Thyroid gland (tissue), 4 donors: ENCODE results near the gene SMAD3. TPM values are rescaled to one million over a fixed set of nuclear protein-coding genes. Genes with fewer than 3 reads are reported as not detected.

Experiments used
- DNase-seq, 2 donors: peaks; one replicate each; pipeline ENCODE4 v3.0.0-alpha.2; 2019
- H3K27ac ChIP-seq, 3 donors: fragments of 200-600 bp; sonication (generic); 1 replicate in 2 of 3; 2 replicates in 1 of 3; pipeline ENCODE4 v1.5.1; 2016 to 2019; ENCODE audit warnings: mild to moderate bottlenecking in 1 of 3, moderate library complexity in 1 of 3
- H3K27me3 ChIP-seq: fragments of 200-600 bp; sonication (generic); one replicate; pipeline ENCODE4 v1.5.1; 2019
- H3K36me3 ChIP-seq, 2 donors: fragments of 200-600 bp; sonication (generic); one replicate each; pipeline ENCODE4 v1.5.1; 2016 to 2019
- H3K4me1 ChIP-seq, 2 donors: fragments of 200-600 bp; sonication (generic); one replicate each; pipeline ENCODE4 v1.5.1; 2017 to 2019
- H3K4me3 ChIP-seq, 3 donors: fragments of 200-600 bp; sonication (generic); replicated peaks in 1 of 3; 1 replicate in 2 of 3; 2 replicates in 1 of 3; pipeline ENCODE4 v1.5.1; 2016; ENCODE audit warnings: mild to moderate bottlenecking in 1 of 3
- H3K9me3 ChIP-seq: fragments of 200-600 bp; sonication (generic); one replicate; pipeline ENCODE4 v1.5.1; 2017
- CTCF ChIP-seq, 6 experiments: fragments of 200-600 bp in 3 of 6; fragments of 450-650 bp in 3 of 6; sonication (generic) in 3 of 6; IDR thresholded peaks; one replicate each; pipeline ENCODE4 v1.5.1; 2016 to 2019; ENCODE audit warnings: antibody characterized with exemption in 6 of 6, mild to moderate bottlenecking in 2 of 6, inconsistent platforms in 1 of 6, moderate library complexity in 1 of 6
- POLR2A ChIP-seq, 2 donors: fragments of 450-650 bp; IDR thresholded peaks; one replicate each; pipeline ENCODE4 v1.6.1; 2017; ENCODE audit warnings: antibody characterized with exemption in 2 of 2, mild to moderate bottlenecking in 2 of 2, moderate library complexity in 1 of 2
- WGBS, 2 donors: methylation state at CpG; one replicate each; pipeline ENCODE4 v1.1.5; 2017; 5-methylcytosine and 5-hydroxymethylcytosine counted together
- intact Hi-C: fragments of 100-400 bp; cut with DNase I; formaldehyde crosslinking; loops from one replicate; pipeline ENCODE4 v1.15.1; 2023
- total RNA-seq, 4 donors: library from RNA; depleted of rRNA; stranded (reverse); fragments of >200 nt; gene quantifications; one replicate each; pipeline ENCODE4 v1.2.3, GENCODE V29; 2016

SMAD3 gene
- total RNA-seq, 4 donors from 2014 or later, result 33.6 to 66.5 (median 47.3) TPM

GRCh38 chr15:67242708-67243111, 177.3 kb downstream of the SMAD3 start:
- Histone ChIP-seq H3K9me3 (no peaks in the 10 kb centered on the region), H3K36me3 (no peaks in the 10 kb centered on the region), H3K4me1 (peaks cover 21 to 25% of the 10 kb centered on the region in 2 donors), H3K27ac (no peak overlapping the region), H3K4me3 (no peak overlapping the region), H3K27me3 (no peaks in the 10 kb centered on the region)
- no peak for TF ChIP-seq CTCF (IDR thresholded peaks at IDR 0.05)
- TF ChIP-seq POLR2A (IDR thresholded peaks at IDR 0.05), result no peak
- 58 to 68% methylated on average over 3 of the region's 3 CpGs for WGBS, 2 donors
- intact Hi-C loops, result no loop called here
- no peak for DNase-seq

Other genes with a start within 250 kb of the SMAD3 start
- gene AAGAB, start 189.1 kb downstream of the SMAD3 start, total RNA-seq, result 10 to 100 TPM; 53.7 to 61.9 (median 54.6) TPM
- gene IQCH, start 189.2 kb downstream of the SMAD3 start, total RNA-seq, result 10 to 100 TPM in 2 of 4 donors, 1 to 10 TPM in 2; 9.6 to 13.7 (median 11.8) TPM